OCI-LY3 (cell line): Measurements from ENCODE around the gene GPR39.
"Not testable (repeated sequence)": the region's sequence is repeated elsewhere in the genome, so short reads cannot be mapped to it uniquely, and the experiment has no call there.

Experiments used
- H2AFZ ChIP-seq: fragments of 200-600, 300-600 bp; shearing (Covaris generic); 2 replicates; pipeline ENCODE4 v1.6.0; 2014; ENCODE audit warnings: antibody characterized with exemption, low read depth, low read length
- H3K27ac ChIP-seq: fragments of 200-600, 300-600 bp; sonication (generic); 2 replicates; pipeline ENCODE4 v1.5.1; 2014; ENCODE audit warnings: mild to moderate bottlenecking, low read length, moderate library complexity, mixed read lengths
- H3K27me3 ChIP-seq: fragments of 200-600, 300-600 bp; sonication (generic); 2 replicates; pipeline ENCODE4 v1.6.1; 2014; ENCODE audit warnings: low read depth, low read length, mixed read lengths
- H3K36me3 ChIP-seq: fragments of 200-600, 300-600 bp; sonication (generic); replicated peaks from 2 replicates; pipeline ENCODE3; 2014; ENCODE audit warnings: low read depth, low read length, mixed read lengths
- H3K4me1 ChIP-seq: fragments of 300-600, 200-600 bp; sonication (generic); 2 replicates; pipeline ENCODE4 v1.6.1; 2014; ENCODE audit warnings: low read length, mixed read lengths
- H3K4me2 ChIP-seq: fragments of 200-600, 300-600 bp; sonication (generic); 2 replicates; pipeline ENCODE4 v1.6.1; 2014; ENCODE audit warnings: low read length, mixed read lengths
- H3K4me3 ChIP-seq: fragments of 300-600, 200-600 bp; sonication (generic); 2 replicates; pipeline ENCODE4 v1.5.1; 2014; ENCODE audit warnings: antibody characterized with exemption, mild to moderate bottlenecking, low read length, moderate library complexity
- H3K79me2 ChIP-seq: fragments of 300-600, 200-600 bp; shearing (Covaris generic); 2 replicates; pipeline ENCODE4 v1.6.1; 2014; ENCODE audit warnings: mild to moderate bottlenecking, low read length, mixed read lengths
- H3K9ac ChIP-seq: fragments of 300-600, 200-600 bp; shearing (Covaris generic); 2 replicates; pipeline ENCODE4 v1.6.0; 2014; ENCODE audit warnings: mild to moderate bottlenecking, low read length, moderate library complexity
- H3K9me3 ChIP-seq: fragments of 200-600, 300-600 bp; shearing (Covaris generic); 2 replicates; pipeline ENCODE4 v1.6.1; 2014; ENCODE audit warnings: low read length, mixed read lengths; ENCODE audit not compliant: insufficient read depth
- H4K20me1 ChIP-seq: fragments of 200-600, 300-600 bp; sonication (generic); 2 replicates; pipeline ENCODE4 v1.6.1; 2016; ENCODE audit warnings: low read length, mixed read lengths; ENCODE audit not compliant: insufficient read depth
- CTCF ChIP-seq: fragments of 200-600, 300-600 bp; sonication (generic); IDR thresholded peaks from 2 replicates; pipeline ENCODE4 v1.5.1; 2014; ENCODE audit warnings: antibody characterized with exemption, low read length, low read depth
- EZH2phosphoT487 ChIP-seq: fragments of 200-600 bp; shearing (Covaris generic); IDR thresholded peaks from 2 replicates; pipeline ENCODE4 v1.6.1; 2018; ENCODE audit warnings: antibody characterized with exemption, mixed run types, low read depth

The GPR39 gene

DNA sequence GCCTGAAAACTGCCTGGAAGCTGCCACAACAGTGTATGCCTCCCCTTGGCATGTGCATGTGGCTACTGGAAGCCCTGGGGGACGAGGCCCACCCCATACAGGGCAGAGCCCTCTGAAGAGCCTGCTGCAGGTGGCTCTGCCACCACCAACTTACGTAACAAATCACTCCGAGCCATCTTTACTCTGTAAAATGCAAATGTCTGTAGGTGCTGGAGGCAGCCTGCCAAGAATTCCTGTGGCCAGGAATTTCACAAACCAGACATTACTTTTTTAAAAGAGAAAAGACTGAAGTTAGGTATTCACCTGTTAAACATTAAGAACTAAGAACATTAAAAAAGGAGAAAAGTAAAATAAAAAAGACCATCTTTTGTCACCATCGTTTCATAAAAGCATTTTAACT is 106.3 kb downstream of the GPR39 start:
- H3K4me3 ChIP-seq: no peak overlapping the region
- no peaks in the 10 kb centered on the region for H3K79me2 ChIP-seq
- no peaks in the 10 kb centered on the region for H3K4me1 ChIP-seq
- H3K4me2 ChIP-seq: no peak overlapping the region
- H2AFZ ChIP-seq: no peak overlapping the region
- no peak overlapping the region for H3K27ac ChIP-seq
- H3K9me3 ChIP-seq: no peaks in the 10 kb centered on the region
- no peak overlapping the region for H3K9ac ChIP-seq
- TF ChIP-seq EZH2phosphoT487: no peak
- TF ChIP-seq CTCF: no peak
- no peaks in the 10 kb centered on the region for H3K36me3 ChIP-seq
- H3K27me3 ChIP-seq: no peaks in the 10 kb centered on the region
- no peaks in the 10 kb centered on the region for H4K20me1 ChIP-seq

DNA sequence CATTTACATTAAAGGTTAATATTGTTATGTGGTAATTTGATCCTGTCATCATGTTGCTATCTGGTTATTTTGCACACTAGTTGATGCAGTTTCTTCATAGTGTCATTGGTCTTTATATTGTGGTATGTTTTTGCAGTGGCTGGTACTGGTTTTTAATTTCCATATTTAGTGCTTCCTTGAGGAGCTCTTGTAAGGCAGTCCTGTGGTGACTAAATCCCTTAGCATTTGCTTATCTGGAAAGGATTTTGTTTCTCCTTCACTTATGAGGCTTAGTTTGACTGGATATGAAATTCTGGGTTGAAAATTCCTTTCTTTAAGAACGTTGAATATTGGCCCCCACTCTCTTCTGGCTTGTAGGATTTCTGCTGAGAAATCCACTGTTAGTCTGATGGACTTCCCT is 120.5 kb downstream of the GPR39 start:
- not testable (repeated sequence) for H2AFZ ChIP-seq, H3K4me1 ChIP-seq, H3K27me3 ChIP-seq, H3K36me3 ChIP-seq, H3K9me3 ChIP-seq, H3K79me2 ChIP-seq, H3K9ac ChIP-seq, H4K20me1 ChIP-seq, H3K27ac ChIP-seq, H3K4me2 ChIP-seq, H3K4me3 ChIP-seq

- Histone ChIP-seq H3K79me2 (no peaks in the 10 kb centered on the region), H3K27me3 (no peaks in the 10 kb centered on the region), H3K9ac (no peak overlapping the region), H3K4me2 (no peak overlapping the region), H3K9me3 (no peaks in the 10 kb centered on the region), H3K36me3 (no peaks in the 10 kb centered on the region), H3K4me3 (no peak overlapping the region), H3K4me1 (no peaks in the 10 kb centered on the region), H4K20me1 (no peaks in the 10 kb centered on the region), H3K27ac (no peak overlapping the region), H2AFZ (no peak overlapping the region)
- TF ChIP-seq CTCF (no peak), EZH2phosphoT487 (no peak)
Observed at GRCh38 chr2:132538331-132538855, 121.8 kb downstream of the GPR39 start.

DNA sequence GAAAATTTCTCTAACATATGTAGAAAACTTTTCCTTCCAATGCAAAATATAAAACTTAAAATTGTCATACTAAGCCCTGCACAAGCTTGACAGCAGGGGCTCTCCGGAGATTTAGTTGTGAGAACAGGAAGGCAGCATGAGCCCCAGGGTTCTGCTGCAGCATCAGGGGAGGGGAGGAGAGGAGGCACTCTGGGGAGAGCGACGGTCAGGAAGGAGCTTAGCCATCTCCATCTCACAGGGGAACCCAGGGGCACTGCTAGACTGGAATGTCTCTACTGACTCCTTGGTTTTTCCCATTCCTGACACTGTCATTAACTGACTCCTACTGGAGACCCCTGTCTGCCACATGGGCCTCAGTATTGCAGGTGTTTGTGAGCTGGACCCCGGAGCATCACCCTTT is 123.6 kb downstream of the GPR39 start:
- no peaks in the 10 kb centered on the region for H3K79me2 ChIP-seq
- no peaks in the 10 kb centered on the region for H3K4me1 ChIP-seq
- H3K4me2 ChIP-seq: no peak overlapping the region
- H2AFZ ChIP-seq: no peak overlapping the region
- 0 out of 2 replicates have a peak, but pooled peaks cover 3% of the 10 kb centered on the region for H3K9me3 ChIP-seq
- H4K20me1 ChIP-seq: no peaks in the 10 kb centered on the region
- H3K9ac ChIP-seq: no peak overlapping the region
- H3K27me3 ChIP-seq: no peaks in the 10 kb centered on the region
- no peak overlapping the region for H3K27ac ChIP-seq
- no peak for TF ChIP-seq CTCF
- TF ChIP-seq EZH2phosphoT487: no peak
- H3K4me3 ChIP-seq: no peak overlapping the region
- H3K36me3 ChIP-seq: no peaks in the 10 kb centered on the region
